Tibial artery (tissue), 4 donors: Measurements from ENCODE around the gene KRTAP3-3.

ENCODE experiments used
- DNase-seq, 2 donors: peaks; one replicate each; pipeline ENCODE4 v3.0.0-alpha.2; 2019
- H3K27ac ChIP-seq, 2 donors: fragments of 200-600 bp; sonication (generic) in 1 of 2; 1 replicate in 1 of 2; 2 replicates in 1 of 2; pipeline ENCODE4 v1.5.1; 2018 to 2019; ENCODE audit warnings: mild to moderate bottlenecking in 1 of 2
- H3K27me3 ChIP-seq, 2 donors: fragments of 200-600 bp; sonication (generic) in 1 of 2; one replicate each; pipeline versions ENCODE4 v1.5.1 to v1.6.0; 2016 to 2019
- H3K36me3 ChIP-seq, 3 donors: fragments of 200-600 bp; sonication (generic) in 2 of 3; one replicate each; pipeline ENCODE4 v1.5.1; 2016 to 2019; ENCODE audit warnings: mild to moderate bottlenecking in 2 of 3
- H3K4me1 ChIP-seq, 4 donors: fragments of 200-600 bp; sonication (generic) in 2 of 4; 1 replicate in 3 of 4; 2 replicates in 1 of 4; pipeline ENCODE4 v1.5.1; 2016 to 2019
- H3K4me3 ChIP-seq, 2 donors: fragments of 200-600 bp; sonication (generic) in 1 of 2; 1 replicate in 1 of 2; 2 replicates in 1 of 2; pipeline ENCODE4 v1.5.1; 2018 to 2019; ENCODE audit warnings: mild to moderate bottlenecking in 2 of 2
- H3K9me3 ChIP-seq, 3 donors: fragments of 200-600 bp; sonication (generic) in 1 of 3; one replicate each; pipeline ENCODE4 v1.5.1; 2016 to 2019
- intact Hi-C: fragments of 100-400 bp; cut with DNase I; formaldehyde crosslinking; loops from one replicate; pipeline ENCODE4 v1.15.0; 2023; ENCODE audit warnings: low total_unique reads
- TF ChIP-seq, protein P1 (sequence below), 2 experiments: fragments of 200-600 bp in 1 of 2; fragments of 450-650 bp in 1 of 2; IDR thresholded peaks; one replicate each; pipeline ENCODE4 v1.5.1; 2017 to 2019; ENCODE audit warnings: antibody characterized with exemption in 2 of 2, mild to moderate bottlenecking in 1 of 2, moderate library complexity in 1 of 2

KRTAP3-3 gene

DNA sequence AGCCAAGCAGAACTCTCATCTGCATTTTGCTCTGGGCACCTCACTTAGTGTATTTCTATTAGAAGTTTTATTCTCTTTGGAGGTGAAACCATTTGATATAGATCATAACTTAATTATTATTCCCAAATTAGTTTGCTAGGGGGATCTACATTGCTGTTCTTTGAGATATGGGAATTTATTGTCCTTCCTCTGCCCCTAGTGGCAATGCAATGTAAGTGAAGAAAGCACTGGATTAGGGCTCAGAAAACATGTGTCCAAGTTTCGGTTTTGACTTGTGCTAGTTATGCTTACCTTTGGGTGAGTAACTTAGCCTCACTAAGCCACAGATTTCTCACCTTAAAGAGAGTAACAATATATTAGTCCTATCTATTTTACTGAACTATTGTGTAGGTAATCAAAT is 30.1 kb downstream of the KRTAP3-3 start:
- intact Hi-C loops = no loop called here
- Histone ChIP-seq H3K9me3 (peaks cover 0 to 5% (median 0%) of the 10 kb centered on the region in 3 donors), H3K4me1 (no peaks in the 10 kb centered on the region), H3K27me3 (peaks cover 0 to 2% of the 10 kb centered on the region in 2 donors), H3K27ac (no peak overlapping the region), H3K36me3 (no peaks in the 10 kb centered on the region), H3K4me3 (no peak overlapping the region)
- no peak for DNase-seq
- TF ChIP-seq, protein P1, sequence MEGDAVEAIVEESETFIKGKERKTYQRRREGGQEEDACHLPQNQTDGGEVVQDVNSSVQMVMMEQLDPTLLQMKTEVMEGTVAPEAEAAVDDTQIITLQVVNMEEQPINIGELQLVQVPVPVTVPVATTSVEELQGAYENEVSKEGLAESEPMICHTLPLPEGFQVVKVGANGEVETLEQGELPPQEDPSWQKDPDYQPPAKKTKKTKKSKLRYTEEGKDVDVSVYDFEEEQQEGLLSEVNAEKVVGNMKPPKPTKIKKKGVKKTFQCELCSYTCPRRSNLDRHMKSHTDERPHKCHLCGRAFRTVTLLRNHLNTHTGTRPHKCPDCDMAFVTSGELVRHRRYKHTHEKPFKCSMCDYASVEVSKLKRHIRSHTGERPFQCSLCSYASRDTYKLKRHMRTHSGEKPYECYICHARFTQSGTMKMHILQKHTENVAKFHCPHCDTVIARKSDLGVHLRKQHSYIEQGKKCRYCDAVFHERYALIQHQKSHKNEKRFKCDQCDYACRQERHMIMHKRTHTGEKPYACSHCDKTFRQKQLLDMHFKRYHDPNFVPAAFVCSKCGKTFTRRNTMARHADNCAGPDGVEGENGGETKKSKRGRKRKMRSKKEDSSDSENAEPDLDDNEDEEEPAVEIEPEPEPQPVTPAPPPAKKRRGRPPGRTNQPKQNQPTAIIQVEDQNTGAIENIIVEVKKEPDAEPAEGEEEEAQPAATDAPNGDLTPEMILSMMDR (IDR thresholded peaks at IDR 0.05) = peak; percentile 31 to 44

- intact Hi-C loops = no loop called here
- peaks cover 0 to 5% (median 0%) of the 10 kb centered on the region in 3 donors for H3K9me3 ChIP-seq
- TF ChIP-seq, protein P1 (IDR thresholded peaks at IDR 0.05) = no peak
- no peaks in the 10 kb centered on the region for H3K4me1 ChIP-seq
- no peaks in the 10 kb centered on the region for H3K36me3 ChIP-seq
- H3K27me3 ChIP-seq = peaks cover 0 to 2% of the 10 kb centered on the region in 2 donors
- H3K4me3 ChIP-seq = no peak overlapping the region
- DNase-seq = no peak
- no peak overlapping the region for H3K27ac ChIP-seq
Observed at GRCh38 chr17:40962059-40962561, 31.9 kb downstream of the KRTAP3-3 start.

DNA sequence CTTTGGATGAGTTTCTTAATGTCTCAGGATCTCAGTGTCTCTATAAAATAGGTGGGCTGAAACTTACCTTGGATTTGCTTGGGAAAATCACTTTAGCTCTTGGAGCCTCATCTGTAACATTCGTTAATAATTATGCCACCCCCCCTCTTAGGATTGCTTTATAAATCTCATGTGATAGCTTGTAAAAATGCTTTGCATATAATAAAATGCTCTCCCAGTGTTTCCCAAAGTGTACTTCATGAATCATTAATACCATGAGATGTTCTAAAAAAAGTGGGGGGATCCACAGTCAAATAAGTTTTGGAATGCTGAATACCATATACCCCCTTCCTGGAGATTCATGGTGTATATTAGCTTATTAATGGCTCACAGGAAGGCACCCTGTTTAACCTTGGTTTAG is 32.4 kb downstream of the KRTAP3-3 start:
- H3K4me3 ChIP-seq = no peak overlapping the region
- H3K36me3 ChIP-seq = no peaks in the 10 kb centered on the region
- TF ChIP-seq, protein P1 (IDR thresholded peaks at IDR 0.05) = no peak
- DNase-seq = no peak
- peaks cover 0 to 2% of the 10 kb centered on the region in 2 donors for H3K27me3 ChIP-seq
- H3K9me3 ChIP-seq = peaks cover 0 to 5% (median 0%) of the 10 kb centered on the region in 3 donors
- H3K4me1 ChIP-seq = no peaks in the 10 kb centered on the region
- intact Hi-C loops = no loop called here
- no peak overlapping the region for H3K27ac ChIP-seq

- no peak for DNase-seq
- Histone ChIP-seq H3K4me1 (no peaks in the 10 kb centered on the region), H3K27ac (no peak overlapping the region), H3K4me3 (no peak overlapping the region), H3K27me3 (peaks cover 0 to 2% of the 10 kb centered on the region in 2 donors), H3K9me3 (peaks cover 0 to 5% (median 0%) of the 10 kb centered on the region in 3 donors), H3K36me3 (no peaks in the 10 kb centered on the region)
- intact Hi-C loops = no loop called here
- TF ChIP-seq, protein P1 (IDR thresholded peaks at IDR 0.05) = no peak
Observed at GRCh38 chr17:40960144-40960543, 33.8 kb downstream of the KRTAP3-3 start.

- intact Hi-C loops = no loop called here
- no peaks in the 10 kb centered on the region for H3K36me3 ChIP-seq
- peaks cover 0 to 2% of the 10 kb centered on the region in 2 donors for H3K27me3 ChIP-seq
- TF ChIP-seq, protein P1 (IDR thresholded peaks at IDR 0.05) = no peak
- H3K4me1 ChIP-seq = no peaks in the 10 kb centered on the region
- H3K4me3 ChIP-seq = no peak overlapping the region
- H3K9me3 ChIP-seq = no peaks in the 10 kb centered on the region
- no peak overlapping the region for H3K27ac ChIP-seq
- DNase-seq = no peak
Observed at GRCh38 chr17:40958086-40958953, 35.6 kb downstream of the KRTAP3-3 start.
